Fibroblast of lung (primary cell): Measurements from ENCODE around the gene ALG3. TPM values are rescaled to one million over a fixed set of nuclear protein-coding genes. Genes with fewer than 3 reads are reported as not detected.

Experiments
- DNase-seq, 2 donors: peaks; one replicate each; pipeline versions ENCODE4 v3.0.0 to v3.0.0-alpha.2; 2010; ENCODE audit warnings: low read depth in 2 of 2
- H2AFZ ChIP-seq: 2 replicates; pipeline ENCODE4 v1.5.1; 2012; ENCODE audit warnings: low read length, control low read depth, inconsistent platforms
- H3K27ac ChIP-seq: 2 replicates; pipeline ENCODE4 v1.5.1; 2011; ENCODE audit warnings: low read length, control low read depth; ENCODE audit not compliant: insufficient read depth
- H3K27me3 ChIP-seq: 2 replicates; pipeline ENCODE4 v1.5.1; 2011; ENCODE audit warnings: mild to moderate bottlenecking, low read length; ENCODE audit not compliant: control insufficient read depth, insufficient read depth
- H3K36me3 ChIP-seq: 2 replicates; pipeline ENCODE4 v1.5.1; 2011; ENCODE audit warnings: low read length; ENCODE audit not compliant: control insufficient read depth, insufficient read depth
- H3K4me1 ChIP-seq: 2 replicates; pipeline ENCODE4 v1.5.1; 2011; ENCODE audit warnings: low read length; ENCODE audit not compliant: control insufficient read depth, insufficient read depth; ENCODE audit errors: extremely low read depth
- H3K4me2 ChIP-seq: 2 replicates; pipeline ENCODE4 v1.5.1; 2011; ENCODE audit warnings: low read length, control low read depth; ENCODE audit not compliant: insufficient read depth; ENCODE audit errors: extremely low read depth
- H3K4me3 ChIP-seq, 4 experiments: fragments of 200-600 bp in 1 of 4; sonication (generic) in 1 of 4; replicated peaks in 1 of 4; 2 replicates each; pipeline ENCODE4 v1.5.1; 2011 to 2016; ENCODE audit warnings: low read length in 4 of 4, low read depth in 3 of 4, mild to moderate bottlenecking in 3 of 4, control low read depth in 2 of 4, inconsistent platforms in 1 of 4, mixed read lengths in 1 of 4; ENCODE audit not compliant: insufficient read depth in 1 of 4; ENCODE audit errors: control extremely low read depth in 1 of 4
- H3K79me2 ChIP-seq: 2 replicates; pipeline ENCODE4 v1.5.1; 2012; ENCODE audit warnings: mild to moderate bottlenecking, low read length, inconsistent platforms; ENCODE audit not compliant: control insufficient read depth, insufficient read depth
- H3K9ac ChIP-seq: 2 replicates; pipeline ENCODE4 v1.5.1; 2011; ENCODE audit warnings: mild to moderate bottlenecking, low read length, control low read depth; ENCODE audit not compliant: insufficient read depth
- H3K9me3 ChIP-seq: 2 replicates; pipeline ENCODE4 v1.5.1; 2012; ENCODE audit warnings: low read depth, low read length; ENCODE audit not compliant: control insufficient read depth, insufficient read depth
- H4K20me1 ChIP-seq: 2 replicates; pipeline ENCODE4 v1.5.1; 2011; ENCODE audit warnings: low read length; ENCODE audit not compliant: control insufficient read depth, insufficient read depth; ENCODE audit errors: extremely low read depth
- EZH2 ChIP-seq: IDR thresholded peaks from 2 replicates; pipeline ENCODE4 v1.5.1; 2012; ENCODE audit warnings: low read length, control low read depth, mild to moderate bottlenecking; ENCODE audit errors: missing control alignments
- polyA plus RNA-seq, 2 donors: library from polyadenylated mRNA; depleted of rRNA in 1 of 2; stranded (reverse) in 1 of 2; unstranded in 1 of 2; fragments of >200 nt; gene quantifications; 2 replicates each; pipeline ENCODE4 v1.2.1, GENCODE V29; 2011 to 2012; ENCODE audit warnings: missing spikeins in 1 of 2
- total RNA-seq: library from RNA; depleted of rRNA; stranded (reverse); fragments of >200 nt; gene quantifications from 2 replicates; pipeline ENCODE4 v1.2.1, GENCODE V29; 2014
- TF ChIP-seq, protein P1 (sequence below), 2 donors: IDR thresholded peaks in 1 of 2; conservative IDR thresholded peaks in 1 of 2; 1 replicate in 1 of 2; 2 replicates in 1 of 2; pipeline ENCODE4 v1.5.1; 2011 to 2012; ENCODE audit warnings: low read length in 2 of 2, control low read depth in 1 of 2, inconsistent platforms in 1 of 2, low read depth in 1 of 2, mild to moderate bottlenecking in 1 of 2

Gene ALG3
- total and polyA plus RNA-seq, 2 donors (not counting 1 experiment from before 2014, with no cell fraction given), result 21.6 to 27.2 TPM

- no peak for DNase-seq
- Histone ChIP-seq H3K4me1 (peaks cover 5% of the 10 kb centered on the region), H3K9me3 (no peaks in the 10 kb centered on the region), H2AFZ (no peak overlapping the region), H3K4me3 (no peak overlapping the region), H3K27me3 (peaks cover 32% of the 10 kb centered on the region), H3K4me2 (no peak overlapping the region), H4K20me1 (no peaks in the 10 kb centered on the region), H3K36me3 (no peaks in the 10 kb centered on the region), H3K79me2 (no peaks in the 10 kb centered on the region), H3K9ac (no peak overlapping the region), H3K27ac (no peak overlapping the region)
- TF ChIP-seq EZH2, result no peak
- TF ChIP-seq, protein P1, sequence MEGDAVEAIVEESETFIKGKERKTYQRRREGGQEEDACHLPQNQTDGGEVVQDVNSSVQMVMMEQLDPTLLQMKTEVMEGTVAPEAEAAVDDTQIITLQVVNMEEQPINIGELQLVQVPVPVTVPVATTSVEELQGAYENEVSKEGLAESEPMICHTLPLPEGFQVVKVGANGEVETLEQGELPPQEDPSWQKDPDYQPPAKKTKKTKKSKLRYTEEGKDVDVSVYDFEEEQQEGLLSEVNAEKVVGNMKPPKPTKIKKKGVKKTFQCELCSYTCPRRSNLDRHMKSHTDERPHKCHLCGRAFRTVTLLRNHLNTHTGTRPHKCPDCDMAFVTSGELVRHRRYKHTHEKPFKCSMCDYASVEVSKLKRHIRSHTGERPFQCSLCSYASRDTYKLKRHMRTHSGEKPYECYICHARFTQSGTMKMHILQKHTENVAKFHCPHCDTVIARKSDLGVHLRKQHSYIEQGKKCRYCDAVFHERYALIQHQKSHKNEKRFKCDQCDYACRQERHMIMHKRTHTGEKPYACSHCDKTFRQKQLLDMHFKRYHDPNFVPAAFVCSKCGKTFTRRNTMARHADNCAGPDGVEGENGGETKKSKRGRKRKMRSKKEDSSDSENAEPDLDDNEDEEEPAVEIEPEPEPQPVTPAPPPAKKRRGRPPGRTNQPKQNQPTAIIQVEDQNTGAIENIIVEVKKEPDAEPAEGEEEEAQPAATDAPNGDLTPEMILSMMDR (conservative IDR thresholded peaks at IDR 0.05 in 1 of 2, IDR thresholded peaks at IDR 0.05 in 1 of 2; ENCODE audit: low read depth in 1 of 2, low read length in 2 of 2), result no peak
Observed at GRCh38 chr3:184258926-184259325, 10.2 kb upstream of the ALG3 start.

GRCh38 chr3:184257083-184257915 is 8.5 kb upstream of the ALG3 start:
- Histone ChIP-seq H3K27me3 (peaks cover 29% of the 10 kb centered on the region), H3K9ac (no peak overlapping the region), H3K36me3 (no peaks in the 10 kb centered on the region), H3K4me1 (peaks cover 5% of the 10 kb centered on the region), H4K20me1 (no peaks in the 10 kb centered on the region), H2AFZ (no peak overlapping the region), H3K79me2 (no peaks in the 10 kb centered on the region), H3K27ac (no peak overlapping the region), H3K4me2 (no peak overlapping the region), H3K4me3 (no peak overlapping the region), H3K9me3 (no peaks in the 10 kb centered on the region)
- DNase-seq, result no peak
- TF ChIP-seq EZH2, result no peak
- TF ChIP-seq, protein P1 (conservative IDR thresholded peaks at IDR 0.05 in 1 of 2, IDR thresholded peaks at IDR 0.05 in 1 of 2; ENCODE audit: low read depth in 1 of 2, low read length in 2 of 2), result no peak

- H3K27ac ChIP-seq, result no peak overlapping the region
- no peak for TF ChIP-seq EZH2
- TF ChIP-seq, protein P1 (conservative IDR thresholded peaks at IDR 0.05 in 1 of 2, IDR thresholded peaks at IDR 0.05 in 1 of 2; ENCODE audit: low read depth in 1 of 2, low read length in 2 of 2), result no peak
- H3K36me3 ChIP-seq, result no peaks in the 10 kb centered on the region
- no peak overlapping the region for H3K4me2 ChIP-seq
- peaks cover 19% of the 10 kb centered on the region for H3K27me3 ChIP-seq
- no peak for DNase-seq
- H3K79me2 ChIP-seq, result no peaks in the 10 kb centered on the region
- H3K4me3 ChIP-seq, result no peak overlapping the region
- no peak overlapping the region for H3K9ac ChIP-seq
- peaks cover 2% of the 10 kb centered on the region for H3K4me1 ChIP-seq
- no peak overlapping the region for H2AFZ ChIP-seq
- H4K20me1 ChIP-seq, result no peaks in the 10 kb centered on the region
- H3K9me3 ChIP-seq, result no peaks in the 10 kb centered on the region
Observed at GRCh38 chr3:184255291-184256039, 6.7 kb upstream of the ALG3 start.
